ENCODE measurements around the gene DHRS9.

The DHRS9 gene

GRCh38 chr2:169065864-169066517, 3.4 kb upstream of the DHRS9 start:
- FAIRE-seq: no peak

- no peak for FAIRE-seq
Measured at GRCh38 chr2:169066897-169067296, 2.5 kb upstream of the DHRS9 start.

GRCh38 chr2:169069833-169070232, 470 bp downstream of the DHRS9 start:
- FAIRE-seq: no peak

- no peak for FAIRE-seq
Measured at GRCh38 chr2:169071455-169071854, 2.1 kb downstream of the DHRS9 start.

GRCh38 chr2:169072163-169072925, 3.0 kb downstream of the DHRS9 start:
- FAIRE-seq: no peak

- FAIRE-seq: no peak
Measured at GRCh38 chr2:169073211-169073962, 4.0 kb downstream of the DHRS9 start.

GRCh38 chr2:169073963-169074751, 4.8 kb downstream of the DHRS9 start:
- no peak for FAIRE-seq

- no peak for FAIRE-seq
Measured at GRCh38 chr2:169077674-169078240, 8.4 kb downstream of the DHRS9 start.

- FAIRE-seq: no peak
Measured at GRCh38 chr2:169080250-169081069, 11.1 kb downstream of the DHRS9 start.

GRCh38 chr2:169081551-169081950, 12.2 kb downstream of the DHRS9 start:
- no peak for FAIRE-seq

- FAIRE-seq: no peak
Measured at GRCh38 chr2:169082995-169083394, 13.6 kb downstream of the DHRS9 start.

GRCh38 chr2:169086893-169087467, 17.6 kb downstream of the DHRS9 start:
- no peak for FAIRE-seq

- FAIRE-seq: no peak
Measured at GRCh38 chr2:169087757-169088379, 18.5 kb downstream of the DHRS9 start.

GRCh38 chr2:169089182-169089581, 19.8 kb downstream of the DHRS9 start:
- no peak for FAIRE-seq

- no peak for FAIRE-seq
Measured at GRCh38 chr2:169090133-169090820, 20.9 kb downstream of the DHRS9 start.

- no peak for FAIRE-seq
Measured at GRCh38 chr2:169091256-169091655, 21.9 kb downstream of the DHRS9 start.

- no peak for FAIRE-seq
Measured at GRCh38 chr2:169091761-169092519, 22.6 kb downstream of the DHRS9 start.

- FAIRE-seq: no peak
Measured at GRCh38 chr2:169093535-169093934, 24.2 kb downstream of the DHRS9 start.

- FAIRE-seq: no peak
Measured at GRCh38 chr2:169094676-169095075, 25.3 kb downstream of the DHRS9 start.
